HTR-8/SVneo (cell line): ENCODE measurements around the gene METTL8.

Experiments used
- DNase-seq: peaks from one replicate; pipeline ENCODE4 v3.0.0; 2011; ENCODE audit warnings: low spot score, mixed read lengths; ENCODE audit not compliant: insufficient read length
- FAIRE-seq: peaks from 2 replicates; lab custom pipeline; 2011; peaks lifted over from hg19 to GRCh38; lab: Jason Lieb, UNC

Gene METTL8

GRCh38 chr2:171347591-171348032, 86.2 kb downstream of the METTL8 start:
- FAIRE-seq: peak; percentile 91
- peak; percentile 63 for DNase-seq

DNA sequence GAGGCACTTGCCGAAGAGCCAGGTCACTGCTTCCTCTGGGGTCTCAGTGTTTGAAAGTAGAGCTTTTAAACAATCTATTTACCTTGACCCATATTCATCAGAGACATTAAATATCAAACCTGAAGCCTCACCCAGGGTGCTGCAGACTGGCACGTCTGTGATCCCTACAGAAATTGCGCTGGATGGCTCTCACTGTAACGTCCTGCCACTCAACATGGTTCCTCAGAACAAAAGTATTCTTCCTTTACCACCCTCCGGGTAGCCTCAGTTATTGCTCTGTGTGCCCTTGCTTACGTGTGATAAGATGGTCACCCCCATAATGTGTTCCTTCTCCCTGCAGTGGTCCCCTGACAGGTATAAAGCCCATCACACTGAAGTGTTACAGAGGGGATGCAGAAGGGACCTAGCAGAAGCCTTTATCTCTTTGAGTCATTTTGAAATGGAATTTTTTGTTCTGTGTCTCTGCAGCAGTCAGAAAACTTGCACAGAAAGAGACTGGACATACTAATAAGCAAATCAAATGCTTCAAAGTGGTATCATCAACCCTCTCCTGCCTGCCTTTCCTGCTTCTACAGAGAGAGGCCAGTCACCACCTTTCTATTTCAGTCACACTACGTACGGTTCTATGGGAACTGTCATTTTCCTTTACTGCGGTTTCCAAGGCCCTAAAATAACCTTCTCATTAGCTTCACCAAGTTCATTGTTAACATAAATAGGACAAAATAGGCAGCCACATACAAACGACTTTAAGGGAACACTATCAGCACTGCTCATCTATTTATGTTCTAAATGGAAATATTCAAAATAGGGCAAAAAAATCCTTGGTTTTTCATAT, 86.8 kb downstream of the METTL8 start:
- FAIRE-seq (no peak), DNase-seq (no peak)

GRCh38 chr2:171345971-171346722, 87.6 kb downstream of the METTL8 start:
- no peak for FAIRE-seq
- no peak for DNase-seq

DNA sequence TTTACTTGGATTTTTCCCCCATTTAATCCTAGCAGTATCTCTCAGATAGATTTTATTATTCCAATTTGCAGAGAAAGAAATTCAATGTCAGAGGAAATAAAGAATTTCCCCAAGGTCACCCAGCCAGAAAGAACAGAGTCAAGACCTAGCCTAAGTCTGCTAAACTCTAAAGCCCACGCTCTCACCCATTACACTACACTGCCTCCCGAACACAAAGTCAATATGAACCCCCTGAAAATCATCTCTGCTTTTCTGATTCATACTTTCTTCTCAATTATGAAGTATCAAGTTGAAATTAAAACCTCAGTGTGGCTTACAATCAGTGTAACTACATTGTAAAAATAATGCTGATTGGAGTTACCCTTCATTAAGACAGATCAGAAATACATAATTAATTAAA, 89.6 kb downstream of the METTL8 start:
- DNase-seq (no peak), FAIRE-seq (no peak)

DNA sequence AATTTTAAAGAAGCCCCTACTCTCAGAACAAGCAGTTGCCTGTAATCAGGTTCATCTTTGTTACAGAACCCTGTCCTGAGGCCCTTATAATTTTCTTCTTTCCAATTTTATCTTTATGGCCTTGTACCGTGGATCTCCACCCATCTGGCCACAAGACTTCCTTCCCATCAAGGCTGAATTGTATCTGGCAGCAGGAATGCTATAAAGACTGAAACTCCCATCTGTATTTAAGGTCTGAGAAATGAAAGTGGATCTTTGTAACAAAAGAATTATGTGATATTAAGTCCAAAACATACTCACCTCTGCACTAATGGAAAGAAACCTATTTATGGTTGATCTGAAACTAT, 91.8 kb downstream of the METTL8 start:
- FAIRE-seq (no peak), DNase-seq (no peak)

DNA sequence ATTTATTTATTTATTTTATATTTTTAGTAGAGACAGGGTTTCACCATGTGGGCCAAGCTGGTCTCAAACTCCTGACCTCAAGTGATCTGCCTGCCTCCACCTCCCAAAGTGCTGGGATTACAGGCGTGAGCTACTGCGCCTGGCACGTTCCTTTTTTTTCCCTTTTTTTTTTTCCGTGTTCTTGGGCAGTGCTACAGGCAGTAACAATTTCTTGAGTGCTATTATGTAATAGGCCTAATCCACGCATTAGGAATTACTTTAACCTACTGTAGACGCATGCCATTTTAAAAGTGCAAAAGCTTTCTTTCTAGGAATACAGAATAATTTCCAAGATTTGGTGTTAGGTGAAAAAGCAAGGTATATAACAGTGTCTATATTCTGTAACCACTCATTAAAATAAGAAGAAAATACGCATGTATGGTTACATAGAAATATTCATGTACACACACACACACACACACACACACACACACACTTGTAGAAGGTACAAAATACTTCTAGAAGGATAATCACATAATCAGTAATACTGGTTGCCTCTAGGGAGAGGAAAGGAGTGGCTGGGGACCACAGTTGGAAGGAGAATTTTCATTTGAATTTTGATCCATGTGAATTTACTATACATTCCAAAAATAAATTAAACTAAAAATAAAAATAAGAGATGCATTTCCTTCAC, 92.3 kb downstream of the METTL8 start:
- DNase-seq (no peak), FAIRE-seq (no peak)

DNA sequence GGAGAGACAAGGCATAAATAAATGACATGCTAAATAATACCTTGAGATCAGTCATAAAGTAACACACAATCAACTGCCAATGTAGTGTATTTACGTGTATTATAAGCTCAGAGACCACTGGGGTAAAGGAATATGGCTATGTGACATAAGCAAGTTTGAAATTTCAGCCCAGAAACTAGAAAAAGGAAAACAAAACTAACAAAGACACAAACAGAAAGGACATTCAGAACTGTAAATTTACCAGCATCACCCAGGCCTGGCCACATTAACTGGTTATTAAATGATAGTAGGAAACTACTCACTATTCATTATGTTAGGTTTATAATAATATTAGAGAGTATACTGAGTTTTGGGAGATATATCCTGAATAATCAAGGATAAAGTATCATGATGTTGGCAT, 98.8 kb downstream of the METTL8 start:
- DNase-seq: no peak
- no peak for FAIRE-seq

DNA sequence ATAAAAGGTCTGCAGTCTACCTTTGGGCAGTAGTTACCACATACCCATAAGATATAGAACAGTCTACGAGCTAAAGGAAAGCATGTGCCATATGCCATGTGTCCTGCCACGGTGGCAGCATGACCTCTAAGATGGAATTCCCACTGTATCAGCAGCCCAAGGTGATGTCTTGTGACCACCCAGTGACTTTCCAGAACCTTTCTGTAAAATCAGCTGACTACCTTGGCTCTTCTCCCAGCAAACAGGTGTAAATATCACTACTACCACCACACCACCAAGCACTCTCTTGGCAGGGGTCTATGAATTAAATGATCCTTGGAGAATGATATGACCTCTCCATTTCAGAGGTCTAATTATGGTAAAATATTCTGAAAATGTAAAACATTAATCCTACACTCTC, 99.6 kb downstream of the METTL8 start:
- DNase-seq (no peak), FAIRE-seq (peak; percentile 23)

DNA sequence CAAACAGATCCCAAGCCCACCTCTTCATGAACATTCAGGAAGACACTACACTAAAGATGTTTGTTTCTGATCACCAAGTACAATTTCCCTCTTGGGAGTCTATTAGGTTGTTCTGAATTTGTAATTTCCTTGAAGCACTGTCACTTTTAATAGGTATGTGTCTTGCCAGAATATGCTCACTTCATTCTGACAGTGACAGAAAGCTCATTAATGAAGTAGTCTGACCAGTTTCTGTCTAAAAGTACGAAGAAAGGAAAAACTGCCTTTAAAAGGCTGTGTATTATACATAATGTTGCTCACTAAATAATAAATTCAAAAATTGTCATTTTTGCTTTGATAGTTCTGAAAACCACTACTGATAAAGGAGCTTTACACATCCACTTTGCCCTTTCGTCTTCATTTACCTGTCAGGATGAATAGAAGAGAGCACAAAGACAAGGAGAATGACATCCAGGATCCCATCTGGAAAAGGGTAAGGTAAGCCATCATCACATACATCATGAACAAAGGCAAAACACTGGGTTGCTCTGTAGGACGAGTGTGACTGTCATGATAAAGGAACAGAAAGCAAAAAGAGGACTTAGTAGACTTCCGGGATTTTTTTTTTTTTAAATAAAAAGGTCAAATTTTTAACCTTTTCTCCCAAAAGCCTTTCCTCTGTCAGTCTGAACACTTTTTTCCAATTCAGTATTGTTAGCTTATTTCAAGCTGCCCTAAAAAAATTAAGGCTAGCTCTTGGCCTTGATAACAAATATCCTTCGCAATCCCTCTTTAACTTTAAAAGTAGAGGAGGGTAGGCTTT, 103.4 kb downstream of the METTL8 start:
- FAIRE-seq: no peak
- no peak for DNase-seq

GRCh38 chr2:171327043-171327496, 106.7 kb downstream of the METTL8 start:
- DNase-seq: no peak
- FAIRE-seq: no peak

DNA sequence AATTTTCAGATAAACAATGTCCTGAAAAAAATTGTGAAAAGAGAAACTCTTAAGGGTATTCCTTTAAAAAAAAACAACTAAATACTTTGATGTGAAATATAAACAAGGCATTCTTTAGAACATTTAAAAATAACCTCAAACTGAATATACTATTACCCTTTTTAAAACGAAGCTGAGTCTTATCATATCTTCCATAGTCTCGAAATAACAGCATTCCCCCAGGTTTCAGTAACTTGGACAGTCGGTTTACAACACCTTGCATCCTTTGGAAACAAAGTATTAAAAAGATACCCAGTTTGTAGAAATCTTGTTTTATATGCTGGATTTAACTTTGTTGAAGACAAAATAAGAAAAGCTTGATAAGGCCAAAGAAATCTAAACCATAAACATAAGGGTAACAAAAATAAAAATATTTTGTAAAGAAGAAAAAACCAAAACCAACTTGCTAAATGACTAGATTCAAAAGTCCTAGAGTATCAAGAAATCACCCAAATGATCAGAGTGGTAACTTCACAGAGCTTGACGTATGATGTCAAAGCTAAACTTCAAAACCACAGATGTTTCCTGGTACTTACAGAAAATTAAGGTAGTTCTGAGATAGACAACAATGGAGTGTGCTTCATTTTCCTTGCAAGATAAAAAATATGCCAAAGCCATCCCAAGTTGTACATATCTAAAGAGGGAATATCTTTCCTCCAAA, 107.8 kb downstream of the METTL8 start:
- FAIRE-seq (no peak), DNase-seq (no peak)

- FAIRE-seq (no peak), DNase-seq (no peak)
These were observed 109.7 kb downstream of the METTL8 start for GRCh38 chr2:171323971-171324528.

DNA sequence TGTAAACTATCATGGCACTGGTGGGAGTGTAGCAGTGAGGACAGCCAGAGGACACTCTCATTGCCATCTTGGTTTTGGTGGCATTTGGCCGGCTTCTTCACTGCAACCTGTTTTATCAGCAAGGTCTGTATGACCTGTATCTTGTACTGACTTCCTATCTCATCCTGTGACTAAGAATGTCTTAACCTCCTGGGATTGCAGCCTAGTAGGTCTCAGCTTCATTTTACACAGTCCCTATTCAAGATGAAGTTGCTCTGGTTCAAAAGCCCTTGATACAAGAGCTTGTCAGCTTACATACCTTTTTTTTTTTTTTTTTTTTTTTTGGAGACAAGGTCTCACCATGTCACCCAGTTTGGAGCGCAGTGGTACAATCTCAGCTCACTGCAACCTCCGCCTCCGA, 110.9 kb downstream of the METTL8 start:
- FAIRE-seq (no peak), DNase-seq (no peak)

GRCh38 chr2:171320731-171321130, 113.1 kb downstream of the METTL8 start:
- no peak for FAIRE-seq
- DNase-seq: no peak

DNA sequence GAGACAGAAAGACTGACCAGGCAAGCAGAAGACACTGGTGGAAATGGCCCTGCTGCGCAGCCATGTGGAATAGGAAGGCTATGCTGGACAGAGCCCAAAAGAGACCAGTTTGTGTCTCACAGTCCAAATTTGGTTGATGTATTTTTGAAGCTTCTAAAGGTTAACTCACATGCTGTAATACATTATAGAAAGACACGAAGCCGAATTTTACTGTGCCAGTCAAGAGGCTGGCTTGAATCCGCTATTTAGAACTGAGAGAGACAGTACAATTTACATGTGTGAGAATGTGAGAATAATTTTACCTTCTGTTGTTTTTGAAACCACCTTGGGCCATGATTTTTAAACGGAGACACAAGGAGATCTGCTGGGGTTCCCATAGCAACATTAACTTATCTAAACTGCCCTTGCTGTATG, 113.6 kb downstream of the METTL8 start:
- FAIRE-seq (no peak), DNase-seq (no peak)

DNA sequence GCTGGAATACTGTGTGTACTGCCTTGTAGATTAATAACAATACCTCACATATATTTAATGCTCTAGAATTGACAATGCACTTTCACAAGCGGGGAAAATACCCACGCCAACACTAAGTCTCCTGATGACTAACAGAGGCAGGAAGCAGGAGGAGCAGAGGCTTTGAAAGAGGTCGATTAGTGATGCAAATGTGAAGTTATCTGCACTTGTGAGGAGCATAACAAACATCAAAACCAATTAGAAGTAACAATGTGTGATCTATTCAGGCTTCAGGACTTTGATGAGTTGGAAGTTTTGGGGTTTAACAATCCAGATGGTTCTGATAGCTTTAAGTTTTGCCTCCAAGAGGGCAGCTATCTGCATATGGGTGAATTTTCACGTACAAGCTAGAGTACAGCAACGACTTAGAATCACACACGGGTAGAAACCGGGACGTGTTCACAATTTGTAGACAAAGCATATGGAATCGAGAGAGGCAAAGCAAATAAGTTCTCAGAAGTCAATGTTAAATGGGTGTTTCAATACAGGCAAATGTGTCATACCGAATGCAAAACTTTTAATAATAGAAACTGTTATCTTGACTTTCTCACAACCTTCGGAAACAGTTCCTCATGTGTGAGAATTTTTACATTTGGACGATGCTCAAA, 114.5 kb downstream of the METTL8 start:
- DNase-seq (no peak), FAIRE-seq (no peak)

GRCh38 chr2:171318463-171318934, 115.3 kb downstream of the METTL8 start:
- DNase-seq (no peak), FAIRE-seq (no peak)

DNA sequence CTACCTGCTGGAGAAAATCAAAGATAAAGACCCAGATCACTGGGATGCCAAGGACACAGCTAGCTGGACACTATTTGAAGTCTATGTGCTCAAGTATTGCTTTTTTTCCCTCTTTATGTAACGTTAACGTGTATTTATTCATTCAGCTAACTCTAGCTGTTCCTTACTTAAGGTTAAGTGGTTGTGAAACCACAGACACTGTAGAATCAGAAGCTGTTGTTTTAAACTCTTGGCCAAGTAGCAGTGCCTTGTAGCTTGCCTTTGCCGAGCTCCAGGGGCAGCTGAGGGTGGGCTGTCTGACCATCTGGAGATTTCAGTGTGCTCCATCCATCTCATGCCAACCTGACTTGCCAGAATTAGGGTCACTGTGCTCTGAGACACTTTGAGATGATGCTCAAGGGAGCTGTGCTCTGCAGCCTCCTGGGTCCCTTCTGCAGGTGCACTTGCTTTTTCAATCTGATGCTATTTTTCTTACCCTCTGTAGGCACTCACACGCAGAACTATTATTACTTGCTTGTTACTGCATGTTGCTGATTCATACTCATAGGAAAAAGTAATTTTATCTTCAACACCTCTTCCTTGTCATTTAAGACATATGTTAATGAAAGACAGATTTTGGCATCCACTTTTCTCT, 116.2 kb downstream of the METTL8 start:
- DNase-seq: no peak
- no peak for FAIRE-seq
